Measurements from ENCODE around the gene MTHFR.

GRCh38 chr1:11790101-11790879 lies 15.5 kb downstream of the MTHFR start:
- TF ChIP-seq SMC3 (conservative IDR thresholded peaks at IDR 0.05; ENCODE audit: poor library complexity) (no peak), EZH2 (IDR thresholded peaks at IDR 0.05; ENCODE audit: borderline replicate concordance, insufficient read depth, low read length, poor library complexity, severe bottlenecking) (no peak), CTCF (IDR thresholded peaks at IDR 0.05; ENCODE audit: poor library complexity, severe bottlenecking) (no peak), POLR2AphosphoS5 (IDR thresholded peaks at IDR 0.05) (no peak), EP300 (conservative IDR thresholded peaks at IDR 0.05; ENCODE audit: poor library complexity, severe bottlenecking) (no peak), MXI1 (conservative IDR thresholded peaks at IDR 0.05; ENCODE audit: poor library complexity, severe bottlenecking) (no peak)
- TF ChIP-seq, protein P1, sequence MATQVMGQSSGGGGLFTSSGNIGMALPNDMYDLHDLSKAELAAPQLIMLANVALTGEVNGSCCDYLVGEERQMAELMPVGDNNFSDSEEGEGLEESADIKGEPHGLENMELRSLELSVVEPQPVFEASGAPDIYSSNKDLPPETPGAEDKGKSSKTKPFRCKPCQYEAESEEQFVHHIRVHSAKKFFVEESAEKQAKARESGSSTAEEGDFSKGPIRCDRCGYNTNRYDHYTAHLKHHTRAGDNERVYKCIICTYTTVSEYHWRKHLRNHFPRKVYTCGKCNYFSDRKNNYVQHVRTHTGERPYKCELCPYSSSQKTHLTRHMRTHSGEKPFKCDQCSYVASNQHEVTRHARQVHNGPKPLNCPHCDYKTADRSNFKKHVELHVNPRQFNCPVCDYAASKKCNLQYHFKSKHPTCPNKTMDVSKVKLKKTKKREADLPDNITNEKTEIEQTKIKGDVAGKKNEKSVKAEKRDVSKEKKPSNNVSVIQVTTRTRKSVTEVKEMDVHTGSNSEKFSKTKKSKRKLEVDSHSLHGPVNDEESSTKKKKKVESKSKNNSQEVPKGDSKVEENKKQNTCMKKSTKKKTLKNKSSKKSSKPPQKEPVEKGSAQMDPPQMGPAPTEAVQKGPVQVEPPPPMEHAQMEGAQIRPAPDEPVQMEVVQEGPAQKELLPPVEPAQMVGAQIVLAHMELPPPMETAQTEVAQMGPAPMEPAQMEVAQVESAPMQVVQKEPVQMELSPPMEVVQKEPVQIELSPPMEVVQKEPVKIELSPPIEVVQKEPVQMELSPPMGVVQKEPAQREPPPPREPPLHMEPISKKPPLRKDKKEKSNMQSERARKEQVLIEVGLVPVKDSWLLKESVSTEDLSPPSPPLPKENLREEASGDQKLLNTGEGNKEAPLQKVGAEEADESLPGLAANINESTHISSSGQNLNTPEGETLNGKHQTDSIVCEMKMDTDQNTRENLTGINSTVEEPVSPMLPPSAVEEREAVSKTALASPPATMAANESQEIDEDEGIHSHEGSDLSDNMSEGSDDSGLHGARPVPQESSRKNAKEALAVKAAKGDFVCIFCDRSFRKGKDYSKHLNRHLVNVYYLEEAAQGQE (IDR thresholded peaks at IDR 0.05; ENCODE audit: borderline replicate concordance): no peak

All from neural cell (in vitro differentiated cells).